A673 (cell line): ENCODE measurements around the gene HGD. TPM values are rescaled to one million over a fixed set of nuclear protein-coding genes. Genes with fewer than 3 reads are reported as not detected.
A peak's percentile ranks its signal among the peaks of the same experiment; 100 is the strongest.

ENCODE experiments used
- BruUV-seq: library from RNA; stranded (reverse); fragments of 400-500 nt; replicated peaks from 2 replicates; lab custom pipeline; 2021; lab: Mats Ljungman, UMichigan
- CTCF ChIA-PET: fragments of 300-600 bp; sonication (Branson Sonifier 250); formaldehyde crosslinking; loops from one replicate; lab custom pipeline; 2022; ENCODE audit warnings: antibody characterized with exemption; lab: Charles Lee
- POLR2A ChIA-PET: fragments of 300-600 bp; sonication (Branson Sonifier 250); formaldehyde crosslinking; loops from one replicate; lab custom pipeline; 2022; ENCODE audit warnings: antibody characterized with exemption; ENCODE audit not compliant: low non-redundant PET; lab: Charles Lee
- DNase-seq: peaks from one replicate; pipeline ENCODE4 v3.0.0-alpha.2; 2015; ENCODE audit warnings: low spot score
- H3K27ac ChIP-seq: fragments of 200-600 bp; sonication (generic); 2 replicates; pipeline ENCODE4 v1.5.1; 2016; ENCODE audit warnings: mixed run types, low read depth, mild to moderate bottlenecking, mixed read lengths, antibody characterized with exemption, low read length; ENCODE audit not compliant: poor library complexity, severe bottlenecking
- H3K27me3 ChIP-seq: fragments of 200-600 bp; sonication (generic); replicated peaks from 2 replicates; pipeline ENCODE4 v1.6.1; 2017; ENCODE audit warnings: mixed run types, low read depth, mild to moderate bottlenecking, mixed read lengths, antibody characterized with exemption, low read length; ENCODE audit not compliant: insufficient read depth, poor library complexity
- H3K36me3 ChIP-seq: fragments of 200-600 bp; sonication (generic); 2 replicates; pipeline ENCODE4 v1.6.1; 2016; ENCODE audit warnings: mixed run types, mild to moderate bottlenecking, mixed read lengths, antibody characterized with exemption, low read length; ENCODE audit not compliant: insufficient read depth, poor library complexity, severe bottlenecking
- H3K4me1 ChIP-seq: fragments of 200-600 bp; sonication (generic); 2 replicates; pipeline ENCODE4 v1.6.1; 2017; ENCODE audit warnings: mixed run types, mild to moderate bottlenecking, mixed read lengths, antibody characterized with exemption, low read length; ENCODE audit not compliant: insufficient read depth, poor library complexity, severe bottlenecking
- H3K4me3 ChIP-seq: fragments of 200-600 bp; sonication (generic); 2 replicates; pipeline ENCODE4 v1.5.1; 2016; ENCODE audit warnings: low read depth, mixed run types, mild to moderate bottlenecking, mixed read lengths, low read length; ENCODE audit not compliant: poor library complexity, severe bottlenecking
- H3K9me3 ChIP-seq: fragments of 200-600 bp; sonication (generic); 2 replicates; pipeline ENCODE4 v1.6.1; 2016; ENCODE audit warnings: mixed run types, low read depth, mild to moderate bottlenecking, mixed read lengths, antibody characterized with exemption, low read length; ENCODE audit not compliant: poor library complexity, severe bottlenecking
- EZH2 ChIP-seq: fragments of 200-600 bp; sonication (generic); IDR thresholded peaks from 2 replicates; pipeline ENCODE4 v1.6.1; 2017; ENCODE audit warnings: borderline replicate concordance, low read depth, mild to moderate bottlenecking, mixed read lengths, antibody characterized with exemption, low read length; ENCODE audit not compliant: poor library complexity, severe bottlenecking
- intact Hi-C: fragments of 100-400 bp; cut with micrococcal nuclease; formaldehyde crosslinking; loops from one replicate; pipeline ENCODE4 v1.10.0; 2022; ENCODE audit not compliant: unreplicated experiment
- total RNA-seq: library from RNA; stranded (reverse); gene quantifications from 2 replicates; pipeline ENCODE4 v1.2.3, GENCODE V29; 2021
- TF ChIP-seq, protein P1 (sequence below): fragments of 300-800, 200-600 bp; sonication (generic); conservative IDR thresholded peaks from 2 replicates; pipeline ENCODE4 v1.5.1; 2017; ENCODE audit warnings: low read depth, mild to moderate bottlenecking, antibody characterized with exemption, low read length, moderate library complexity, mixed read lengths

HGD gene
- total RNA-seq, 1 experiment from 2014 or later: 0.28 TPM

DNA sequence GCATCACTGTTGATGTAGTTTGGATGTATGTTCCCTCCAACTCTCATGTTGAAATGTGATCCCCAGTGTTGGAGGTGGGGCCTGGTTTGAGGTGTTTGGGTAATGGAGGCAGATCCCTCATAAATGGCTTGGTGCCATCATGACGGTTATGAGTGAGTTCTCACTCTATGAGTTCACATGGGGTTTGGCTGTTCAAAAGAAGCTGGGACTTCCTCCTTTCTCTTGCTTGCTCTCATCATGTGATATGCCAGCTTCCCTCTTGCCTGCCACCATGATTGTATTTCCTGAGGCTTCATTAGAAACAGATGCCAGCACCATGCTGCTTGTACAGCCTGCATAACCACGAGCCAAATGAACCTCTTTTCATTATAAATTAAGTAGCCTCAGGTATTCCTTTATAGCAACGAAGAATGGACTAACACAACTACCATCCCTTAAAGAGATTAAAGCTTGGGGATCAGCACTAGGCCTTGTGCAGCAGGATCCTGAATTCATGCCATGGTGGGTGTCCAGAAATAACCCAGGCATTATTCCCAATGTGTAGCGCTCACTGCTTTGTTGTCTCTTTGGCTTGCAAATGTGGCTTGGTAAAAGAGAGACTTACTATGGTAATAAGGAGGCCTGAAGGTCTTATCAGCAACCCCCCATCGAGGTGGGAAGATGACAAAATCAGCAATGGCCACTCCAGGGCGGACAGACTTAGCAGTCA is 44.0 kb downstream of the HGD start:
- no peak overlapping the region for H3K4me3 ChIP-seq
- intact Hi-C loops: no loop called here

GRCh38 chr3:120636795-120637401 is 45.1 kb downstream of the HGD start:
- BruUV-seq: no TSS peak
- intact Hi-C loops: no loop called here
- Histone ChIP-seq H3K27ac (no peak overlapping the region), H3K9me3 (no peaks in the 10 kb centered on the region), H3K4me1 (no peaks in the 10 kb centered on the region), H3K4me3 (no peak overlapping the region), H3K27me3 (no peaks in the 10 kb centered on the region), H3K36me3 (no peaks in the 10 kb centered on the region)
- TF ChIP-seq, protein P1, sequence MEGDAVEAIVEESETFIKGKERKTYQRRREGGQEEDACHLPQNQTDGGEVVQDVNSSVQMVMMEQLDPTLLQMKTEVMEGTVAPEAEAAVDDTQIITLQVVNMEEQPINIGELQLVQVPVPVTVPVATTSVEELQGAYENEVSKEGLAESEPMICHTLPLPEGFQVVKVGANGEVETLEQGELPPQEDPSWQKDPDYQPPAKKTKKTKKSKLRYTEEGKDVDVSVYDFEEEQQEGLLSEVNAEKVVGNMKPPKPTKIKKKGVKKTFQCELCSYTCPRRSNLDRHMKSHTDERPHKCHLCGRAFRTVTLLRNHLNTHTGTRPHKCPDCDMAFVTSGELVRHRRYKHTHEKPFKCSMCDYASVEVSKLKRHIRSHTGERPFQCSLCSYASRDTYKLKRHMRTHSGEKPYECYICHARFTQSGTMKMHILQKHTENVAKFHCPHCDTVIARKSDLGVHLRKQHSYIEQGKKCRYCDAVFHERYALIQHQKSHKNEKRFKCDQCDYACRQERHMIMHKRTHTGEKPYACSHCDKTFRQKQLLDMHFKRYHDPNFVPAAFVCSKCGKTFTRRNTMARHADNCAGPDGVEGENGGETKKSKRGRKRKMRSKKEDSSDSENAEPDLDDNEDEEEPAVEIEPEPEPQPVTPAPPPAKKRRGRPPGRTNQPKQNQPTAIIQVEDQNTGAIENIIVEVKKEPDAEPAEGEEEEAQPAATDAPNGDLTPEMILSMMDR: no peak
- no peak for TF ChIP-seq EZH2
- no peak for DNase-seq
- CTCF ChIA-PET: no interaction called here
- POLR2A ChIA-PET: no interaction called here

More for the DNA sequence above, 44.0 kb downstream of the HGD start:
- no peaks in the 10 kb centered on the region for H3K27me3 ChIP-seq
- no peak for TF ChIP-seq EZH2
- TF ChIP-seq, protein P1: no peak
- DNase-seq: peak; percentile 6
- no peaks in the 10 kb centered on the region for H3K4me1 ChIP-seq
- H3K9me3 ChIP-seq: no peaks in the 10 kb centered on the region
- ChIA-PET CTCF (no interaction called here), POLR2A (no interaction called here)
- no peak overlapping the region for H3K27ac ChIP-seq
- H3K36me3 ChIP-seq: no peaks in the 10 kb centered on the region
- BruUV-seq: no TSS peak

- H3K9me3 ChIP-seq: no peaks in the 10 kb centered on the region
- no TSS peak for BruUV-seq
- TF ChIP-seq, protein P1: no peak
- TF ChIP-seq EZH2: no peak
- H3K36me3 ChIP-seq: no peaks in the 10 kb centered on the region
- H3K4me3 ChIP-seq: no peak overlapping the region
- intact Hi-C loops: no loop called here
- H3K27me3 ChIP-seq: no peaks in the 10 kb centered on the region
- CTCF ChIA-PET: no interaction called here
- H3K4me1 ChIP-seq: no peaks in the 10 kb centered on the region
- no peak overlapping the region for H3K27ac ChIP-seq
- DNase-seq: no peak
- POLR2A ChIA-PET: no interaction called here
These were observed 47.5 kb downstream of the HGD start for GRCh38 chr3:120634539-120634938.
